GM23338 (cell line): ENCODE results near the gene CCDC169. TPM values are rescaled to one million over a fixed set of nuclear protein-coding genes. Genes with fewer than 3 reads are reported as not detected.

Experiments
- ATAC-seq: fragments of 200-7000 bp; cut with Tn5 transposase; 3 replicates; pipeline ENCODE4 v1.9.1; 2020
- DNase-seq: peaks from one replicate; pipeline ENCODE4 v3.0.0-alpha.2; 2015; ENCODE audit warnings: low spot score
- H2AFZ ChIP-seq: fragments of 200-600 bp; sonication (generic); 2 replicates; pipeline ENCODE4 v1.8.0; 2016; ENCODE audit warnings: antibody characterized with exemption, mild to moderate bottlenecking, moderate library complexity
- H3F3A ChIP-seq: fragments of 200-600 bp; sonication (generic); replicated peaks from 2 replicates; pipeline ENCODE4 v1.8.0; 2017; ENCODE audit warnings: antibody characterized with exemption, mixed run types, low read depth
- H3K27ac ChIP-seq: fragments of 200-600 bp; sonication (generic); 2 replicates; pipeline ENCODE4 v1.6.1; 2016; ENCODE audit warnings: low read depth
- H3K27me3 ChIP-seq: fragments of 200-600 bp; sonication (generic); 2 replicates; pipeline ENCODE4 v1.8.0; 2016; ENCODE audit warnings: mild to moderate bottlenecking, mixed run types, moderate library complexity; ENCODE audit not compliant: insufficient read depth
- H3K36me3 ChIP-seq: fragments of 200-600 bp; sonication (generic); 2 replicates; pipeline ENCODE4 v1.8.0; 2016; ENCODE audit warnings: mild to moderate bottlenecking; ENCODE audit not compliant: insufficient read depth
- H3K4me1 ChIP-seq: fragments of 200-600 bp; sonication (generic); 2 replicates; pipeline ENCODE4 v1.8.0; 2016; ENCODE audit warnings: mild to moderate bottlenecking, moderate library complexity; ENCODE audit not compliant: insufficient read depth
- H3K4me2 ChIP-seq: fragments of 200-600 bp; sonication (generic); 2 replicates; pipeline ENCODE4 v1.7.1; 2017; ENCODE audit warnings: mixed run types
- H3K4me3 ChIP-seq: fragments of 200-600 bp; sonication (generic); 2 replicates; pipeline ENCODE4 v1.6.1; 2016; ENCODE audit warnings: mixed run types
- H3K79me2 ChIP-seq: fragments of 200-600 bp; sonication (generic); replicated peaks from 2 replicates; pipeline ENCODE4 v1.8.0; 2017; ENCODE audit warnings: mild to moderate bottlenecking; ENCODE audit not compliant: insufficient read depth
- H3K9me2 ChIP-seq: fragments of 200-600 bp; sonication (generic); 2 replicates; pipeline ENCODE4 v1.8.0; 2017; ENCODE audit not compliant: insufficient read depth
- H4K20me1 ChIP-seq: fragments of 200-600 bp; sonication (generic); replicated peaks from 2 replicates; pipeline ENCODE4 v1.8.0; 2017; ENCODE audit warnings: mild to moderate bottlenecking; ENCODE audit not compliant: insufficient read depth
- H3K27ac Mint-ChIP-seq: 2 replicates; pipeline ENCODE4 v1.8.0; 2020; ENCODE audit warnings: inconsistent platforms, mild to moderate bottlenecking, moderate library complexity, mixed read lengths
- H3K27me3 Mint-ChIP-seq: 3 replicates; pipeline ENCODE4 v1.8.0; 2022; ENCODE audit warnings: low read depth, mild to moderate bottlenecking, moderate library complexity, mixed read lengths, inconsistent platforms; ENCODE audit not compliant: insufficient read depth, poor library complexity
- H3K36me3 Mint-ChIP-seq: 3 replicates; pipeline ENCODE4 v1.8.0; 2021; ENCODE audit warnings: low read depth, mild to moderate bottlenecking, inconsistent platforms, moderate library complexity, mixed read lengths
- H3K4me1 Mint-ChIP-seq: 3 replicates; pipeline ENCODE4 v1.8.0; 2020; ENCODE audit warnings: mild to moderate bottlenecking, inconsistent platforms, mixed read lengths
- H3K4me3 Mint-ChIP-seq: 3 replicates; pipeline ENCODE4 v1.8.0; 2021; ENCODE audit warnings: moderate library complexity, mild to moderate bottlenecking, inconsistent platforms, mixed read lengths
- H3K9me3 Mint-ChIP-seq: 3 replicates; pipeline ENCODE4 v1.8.0; 2020; ENCODE audit warnings: moderate library complexity, mild to moderate bottlenecking, inconsistent platforms, mixed read lengths
- EZH2phosphoT487 ChIP-seq: fragments of 200-600 bp; sonication (generic); IDR thresholded peaks from one replicate; pipeline ENCODE4 v1.8.1; 2018; ENCODE audit warnings: antibody characterized with exemption; ENCODE audit not compliant: unreplicated experiment
- JUNB ChIP-seq: IDR thresholded peaks from one replicate; pipeline ENCODE4 v1.6.1; 2016; ENCODE audit warnings: antibody characterized with exemption; ENCODE audit not compliant: unreplicated experiment
- NANOG ChIP-seq: IDR thresholded peaks from 2 replicates; pipeline ENCODE4 v1.6.1; 2016; ENCODE audit warnings: antibody characterized with exemption, borderline replicate concordance
- POLR2AphosphoS5 ChIP-seq: IDR thresholded peaks from 2 replicates; pipeline ENCODE4 v1.6.1; 2016; ENCODE audit warnings: antibody characterized with exemption, low read depth
- STAT1 ChIP-seq: IDR thresholded peaks from one replicate; pipeline ENCODE4 v1.6.1; 2016; ENCODE audit warnings: antibody characterized with exemption; ENCODE audit not compliant: unreplicated experiment
- polyA plus RNA-seq: library from polyadenylated mRNA; unstranded; fragments of >200 nt; fragmentation: Nextera tagmentation; extraction: Ambion mirVana; gene quantifications from 2 replicates; pipeline ENCODE4 v1.2.1, GENCODE V29; 2016
- total RNA-seq: library from RNA; depleted of rRNA; stranded (reverse); fragments of >200 nt; shearing (Covaris generic); gene quantifications from 2 replicates; pipeline ENCODE4 v1.2.3, GENCODE V29; 2014
- TF ChIP-seq, protein P1 (sequence below): IDR thresholded peaks from 2 replicates; pipeline ENCODE4 v1.6.1; 2016; ENCODE audit warnings: antibody characterized with exemption
- TF ChIP-seq, protein P2 (sequence below), 2 experiments: fragments of 200-600 bp in 1 of 2; sonication (generic) in 1 of 2; conservative IDR thresholded peaks; 2 replicates each; pipeline versions ENCODE4 v1.5.1 to v1.6.1; 2016 to 2017; ENCODE audit warnings: antibody characterized with exemption in 2 of 2, low read depth in 2 of 2, mild to moderate bottlenecking in 2 of 2, moderate library complexity in 1 of 2
- TF ChIP-seq, protein P3 (sequence below): IDR thresholded peaks from one replicate; pipeline ENCODE4 v1.6.1; 2018; ENCODE audit warnings: antibody characterized with exemption; ENCODE audit not compliant: unreplicated experiment
- TF ChIP-seq, protein P4 (sequence below): fragments of 250-450 bp; sonication (Bioruptor Pico); IDR thresholded peaks from 2 replicates; pipeline ENCODE4 v1.5.0; 2020; ENCODE audit warnings: mild to moderate bottlenecking, moderate library complexity

Gene CCDC169
- total and polyA plus RNA-seq, 2 experiments from 2014 or later = 48.5 to 61.2 TPM

DNA sequence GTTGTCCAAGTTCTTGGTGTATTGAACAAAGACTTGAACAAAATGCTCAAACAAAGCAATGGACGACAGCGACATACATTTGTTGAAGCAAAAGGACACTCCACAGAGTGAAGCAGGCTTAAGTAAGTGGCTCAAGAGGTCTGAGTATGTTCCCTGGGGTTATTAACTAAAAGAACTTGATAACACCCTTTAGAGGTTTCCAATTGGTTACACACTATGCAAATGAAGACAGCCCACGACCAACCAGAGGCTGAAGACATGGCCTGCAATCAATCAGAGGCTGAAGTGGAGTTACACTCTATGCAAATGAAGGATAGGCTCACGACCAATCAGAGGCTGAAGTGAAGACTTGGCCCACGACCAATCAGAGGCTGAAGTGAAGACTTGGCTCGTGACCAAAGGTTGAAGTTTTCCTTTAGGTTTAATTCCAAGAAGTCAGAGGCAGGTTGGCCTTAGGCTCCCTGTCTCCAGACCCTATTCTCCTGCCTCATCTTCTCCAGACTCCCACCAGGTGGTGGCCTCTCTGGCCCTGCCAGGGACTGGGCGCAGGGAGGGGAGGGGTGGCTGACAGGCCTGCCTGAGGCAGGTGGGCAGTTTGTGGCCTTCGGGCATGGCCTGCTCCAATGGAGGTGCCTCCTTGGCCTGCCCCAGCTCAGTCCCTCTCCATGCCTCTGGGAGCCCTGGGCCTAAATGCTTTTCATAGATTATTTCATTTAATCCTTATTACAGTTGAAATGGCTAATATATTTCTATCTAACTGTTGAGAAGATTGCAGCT, 38.1 kb downstream of the CCDC169 start (continued):
- TF ChIP-seq, protein P1, sequence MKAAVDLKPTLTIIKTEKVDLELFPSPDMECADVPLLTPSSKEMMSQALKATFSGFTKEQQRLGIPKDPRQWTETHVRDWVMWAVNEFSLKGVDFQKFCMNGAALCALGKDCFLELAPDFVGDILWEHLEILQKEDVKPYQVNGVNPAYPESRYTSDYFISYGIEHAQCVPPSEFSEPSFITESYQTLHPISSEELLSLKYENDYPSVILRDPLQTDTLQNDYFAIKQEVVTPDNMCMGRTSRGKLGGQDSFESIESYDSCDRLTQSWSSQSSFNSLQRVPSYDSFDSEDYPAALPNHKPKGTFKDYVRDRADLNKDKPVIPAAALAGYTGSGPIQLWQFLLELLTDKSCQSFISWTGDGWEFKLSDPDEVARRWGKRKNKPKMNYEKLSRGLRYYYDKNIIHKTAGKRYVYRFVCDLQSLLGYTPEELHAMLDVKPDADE = no peak
- TF ChIP-seq POLR2AphosphoS5 (no peak), NANOG (no peak), EZH2phosphoT487 (no peak), STAT1 (no peak)
- TF ChIP-seq, protein P2, sequence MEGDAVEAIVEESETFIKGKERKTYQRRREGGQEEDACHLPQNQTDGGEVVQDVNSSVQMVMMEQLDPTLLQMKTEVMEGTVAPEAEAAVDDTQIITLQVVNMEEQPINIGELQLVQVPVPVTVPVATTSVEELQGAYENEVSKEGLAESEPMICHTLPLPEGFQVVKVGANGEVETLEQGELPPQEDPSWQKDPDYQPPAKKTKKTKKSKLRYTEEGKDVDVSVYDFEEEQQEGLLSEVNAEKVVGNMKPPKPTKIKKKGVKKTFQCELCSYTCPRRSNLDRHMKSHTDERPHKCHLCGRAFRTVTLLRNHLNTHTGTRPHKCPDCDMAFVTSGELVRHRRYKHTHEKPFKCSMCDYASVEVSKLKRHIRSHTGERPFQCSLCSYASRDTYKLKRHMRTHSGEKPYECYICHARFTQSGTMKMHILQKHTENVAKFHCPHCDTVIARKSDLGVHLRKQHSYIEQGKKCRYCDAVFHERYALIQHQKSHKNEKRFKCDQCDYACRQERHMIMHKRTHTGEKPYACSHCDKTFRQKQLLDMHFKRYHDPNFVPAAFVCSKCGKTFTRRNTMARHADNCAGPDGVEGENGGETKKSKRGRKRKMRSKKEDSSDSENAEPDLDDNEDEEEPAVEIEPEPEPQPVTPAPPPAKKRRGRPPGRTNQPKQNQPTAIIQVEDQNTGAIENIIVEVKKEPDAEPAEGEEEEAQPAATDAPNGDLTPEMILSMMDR (conservative IDR thresholded peaks at IDR 0.05; ENCODE audit: low read depth in 2 of 2) = no peak
- TF ChIP-seq, protein P3, sequence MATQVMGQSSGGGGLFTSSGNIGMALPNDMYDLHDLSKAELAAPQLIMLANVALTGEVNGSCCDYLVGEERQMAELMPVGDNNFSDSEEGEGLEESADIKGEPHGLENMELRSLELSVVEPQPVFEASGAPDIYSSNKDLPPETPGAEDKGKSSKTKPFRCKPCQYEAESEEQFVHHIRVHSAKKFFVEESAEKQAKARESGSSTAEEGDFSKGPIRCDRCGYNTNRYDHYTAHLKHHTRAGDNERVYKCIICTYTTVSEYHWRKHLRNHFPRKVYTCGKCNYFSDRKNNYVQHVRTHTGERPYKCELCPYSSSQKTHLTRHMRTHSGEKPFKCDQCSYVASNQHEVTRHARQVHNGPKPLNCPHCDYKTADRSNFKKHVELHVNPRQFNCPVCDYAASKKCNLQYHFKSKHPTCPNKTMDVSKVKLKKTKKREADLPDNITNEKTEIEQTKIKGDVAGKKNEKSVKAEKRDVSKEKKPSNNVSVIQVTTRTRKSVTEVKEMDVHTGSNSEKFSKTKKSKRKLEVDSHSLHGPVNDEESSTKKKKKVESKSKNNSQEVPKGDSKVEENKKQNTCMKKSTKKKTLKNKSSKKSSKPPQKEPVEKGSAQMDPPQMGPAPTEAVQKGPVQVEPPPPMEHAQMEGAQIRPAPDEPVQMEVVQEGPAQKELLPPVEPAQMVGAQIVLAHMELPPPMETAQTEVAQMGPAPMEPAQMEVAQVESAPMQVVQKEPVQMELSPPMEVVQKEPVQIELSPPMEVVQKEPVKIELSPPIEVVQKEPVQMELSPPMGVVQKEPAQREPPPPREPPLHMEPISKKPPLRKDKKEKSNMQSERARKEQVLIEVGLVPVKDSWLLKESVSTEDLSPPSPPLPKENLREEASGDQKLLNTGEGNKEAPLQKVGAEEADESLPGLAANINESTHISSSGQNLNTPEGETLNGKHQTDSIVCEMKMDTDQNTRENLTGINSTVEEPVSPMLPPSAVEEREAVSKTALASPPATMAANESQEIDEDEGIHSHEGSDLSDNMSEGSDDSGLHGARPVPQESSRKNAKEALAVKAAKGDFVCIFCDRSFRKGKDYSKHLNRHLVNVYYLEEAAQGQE = no peak

DNA sequence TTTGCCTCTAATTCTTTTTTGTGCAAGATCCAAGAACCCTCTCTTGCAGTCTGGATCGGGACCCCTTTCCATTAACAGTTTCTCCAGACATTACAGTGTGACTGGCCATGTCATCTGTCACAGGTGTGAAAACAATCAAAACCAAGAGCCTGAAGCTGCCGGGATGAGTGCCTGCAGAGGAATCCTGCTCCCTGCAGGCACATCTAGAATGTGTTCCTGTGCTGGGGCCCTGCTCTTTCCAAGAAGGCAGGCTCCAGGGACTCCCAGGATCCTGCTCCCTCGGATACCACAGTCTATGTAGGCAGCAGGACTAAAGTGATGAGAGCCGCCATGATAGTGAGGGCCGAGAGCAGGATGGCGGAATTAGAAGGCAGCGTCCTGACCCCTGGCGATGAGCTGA, 38.8 kb downstream of the CCDC169 start:
- ATAC-seq = peak; percentile 56; the same call in 1 of the 3 replicates
- no peak overlapping the region for H3K27ac Mint-ChIP-seq
- TF ChIP-seq, protein P4, sequence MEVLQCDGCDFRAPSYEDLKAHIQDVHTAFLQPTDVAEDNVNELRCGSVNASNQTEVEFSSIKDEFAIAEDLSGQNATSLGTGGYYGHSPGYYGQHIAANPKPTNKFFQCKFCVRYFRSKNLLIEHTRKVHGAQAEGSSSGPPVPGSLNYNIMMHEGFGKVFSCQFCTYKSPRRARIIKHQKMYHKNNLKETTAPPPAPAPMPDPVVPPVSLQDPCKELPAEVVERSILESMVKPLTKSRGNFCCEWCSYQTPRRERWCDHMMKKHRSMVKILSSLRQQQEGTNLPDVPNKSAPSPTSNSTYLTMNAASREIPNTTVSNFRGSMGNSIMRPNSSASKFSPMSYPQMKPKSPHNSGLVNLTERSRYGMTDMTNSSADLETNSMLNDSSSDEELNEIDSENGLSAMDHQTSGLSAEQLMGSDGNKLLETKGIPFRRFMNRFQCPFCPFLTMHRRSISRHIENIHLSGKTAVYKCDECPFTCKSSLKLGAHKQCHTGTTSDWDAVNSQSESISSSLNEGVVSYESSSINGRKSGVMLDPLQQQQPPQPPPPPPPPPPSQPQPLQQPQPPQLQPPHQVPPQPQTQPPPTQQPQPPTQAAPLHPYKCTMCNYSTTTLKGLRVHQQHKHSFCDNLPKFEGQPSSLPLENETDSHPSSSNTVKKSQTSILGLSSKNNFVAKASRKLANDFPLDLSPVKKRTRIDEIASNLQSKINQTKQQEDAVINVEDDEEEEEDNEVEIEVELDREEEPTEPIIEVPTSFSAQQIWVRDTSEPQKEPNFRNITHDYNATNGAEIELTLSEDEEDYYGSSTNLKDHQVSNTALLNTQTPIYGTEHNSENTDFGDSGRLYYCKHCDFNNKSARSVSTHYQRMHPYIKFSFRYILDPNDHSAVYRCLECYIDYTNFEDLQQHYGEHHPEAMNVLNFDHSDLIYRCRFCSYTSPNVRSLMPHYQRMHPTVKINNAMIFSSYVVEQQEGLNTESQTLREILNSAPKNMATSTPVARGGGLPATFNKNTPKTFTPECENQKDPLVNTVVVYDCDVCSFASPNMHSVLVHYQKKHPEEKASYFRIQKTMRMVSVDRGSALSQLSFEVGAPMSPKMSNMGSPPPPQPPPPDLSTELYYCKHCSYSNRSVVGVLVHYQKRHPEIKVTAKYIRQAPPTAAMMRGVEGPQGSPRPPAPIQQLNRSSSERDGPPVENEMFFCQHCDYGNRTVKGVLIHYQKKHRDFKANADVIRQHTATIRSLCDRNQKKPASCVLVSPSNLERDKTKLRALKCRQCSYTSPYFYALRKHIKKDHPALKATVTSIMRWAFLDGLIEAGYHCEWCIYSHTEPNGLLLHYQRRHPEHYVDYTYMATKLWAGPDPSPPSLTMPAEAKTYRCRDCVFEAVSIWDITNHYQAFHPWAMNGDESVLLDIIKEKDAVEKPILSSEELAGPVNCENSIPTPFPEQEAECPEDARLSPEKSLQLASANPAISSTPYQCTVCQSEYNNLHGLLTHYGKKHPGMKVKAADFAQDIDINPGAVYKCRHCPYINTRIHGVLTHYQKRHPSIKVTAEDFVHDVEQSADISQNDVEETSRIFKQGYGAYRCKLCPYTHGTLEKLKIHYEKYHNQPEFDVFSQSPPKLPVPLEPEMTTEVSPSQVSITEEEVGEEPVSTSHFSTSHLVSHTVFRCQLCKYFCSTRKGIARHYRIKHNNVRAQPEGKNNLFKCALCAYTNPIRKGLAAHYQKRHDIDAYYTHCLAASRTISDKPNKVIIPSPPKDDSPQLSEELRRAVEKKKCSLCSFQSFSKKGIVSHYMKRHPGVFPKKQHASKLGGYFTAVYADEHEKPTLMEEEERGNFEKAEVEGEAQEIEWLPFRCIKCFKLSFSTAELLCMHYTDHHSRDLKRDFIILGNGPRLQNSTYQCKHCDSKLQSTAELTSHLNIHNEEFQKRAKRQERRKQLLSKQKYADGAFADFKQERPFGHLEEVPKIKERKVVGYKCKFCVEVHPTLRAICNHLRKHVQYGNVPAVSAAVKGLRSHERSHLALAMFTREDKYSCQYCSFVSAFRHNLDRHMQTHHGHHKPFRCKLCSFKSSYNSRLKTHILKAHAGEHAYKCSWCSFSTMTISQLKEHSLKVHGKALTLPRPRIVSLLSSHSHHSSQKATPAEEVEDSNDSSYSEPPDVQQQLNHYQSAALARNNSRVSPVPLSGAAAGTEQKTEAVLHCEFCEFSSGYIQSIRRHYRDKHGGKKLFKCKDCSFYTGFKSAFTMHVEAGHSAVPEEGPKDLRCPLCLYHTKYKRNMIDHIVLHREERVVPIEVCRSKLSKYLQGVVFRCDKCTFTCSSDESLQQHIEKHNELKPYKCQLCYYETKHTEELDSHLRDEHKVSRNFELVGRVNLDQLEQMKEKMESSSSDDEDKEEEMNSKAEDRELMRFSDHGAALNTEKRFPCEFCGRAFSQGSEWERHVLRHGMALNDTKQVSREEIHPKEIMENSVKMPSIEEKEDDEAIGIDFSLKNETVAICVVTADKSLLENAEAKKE (CRISPR knock-in tag) = no peak
- TF ChIP-seq JUNB = no peak
- no peak for TF ChIP-seq STAT1

More for the DNA sequence above, 38.8 kb downstream of the CCDC169 start:
- peaks cover 15% of the 10 kb centered on the region for H3K9me2 ChIP-seq
- no peak overlapping the region for H2AFZ ChIP-seq
- H3K79me2 ChIP-seq = no peaks in the 10 kb centered on the region
- no peak overlapping the region for H3K4me3 Mint-ChIP-seq
- H3K27me3 ChIP-seq = no peaks in the 10 kb centered on the region
- peaks cover 6% of the 10 kb centered on the region; the same call in 1 of the 3 replicates for H3K36me3 Mint-ChIP-seq
- no peaks in the 10 kb centered on the region for H3K4me1 ChIP-seq
- H3F3A ChIP-seq = no peaks in the 10 kb centered on the region
- H3K9me3 Mint-ChIP-seq = no peaks in the 10 kb centered on the region
- H3K4me1 Mint-ChIP-seq = peaks cover 10% of the 10 kb centered on the region
- no peaks in the 10 kb centered on the region for H3K36me3 ChIP-seq
- no peaks in the 10 kb centered on the region for H4K20me1 ChIP-seq
- no peak overlapping the region for H3K4me2 ChIP-seq
- DNase-seq = peak; percentile 6
- H3K27me3 Mint-ChIP-seq = peaks cover 6% of the 10 kb centered on the region
- no peak overlapping the region for H3K4me3 ChIP-seq
- H3K27ac ChIP-seq = no peak overlapping the region
